H1 (cell line): ENCODE data around the gene NPTX1. TPM values are rescaled to one million over a fixed set of nuclear protein-coding genes. Genes with fewer than 3 reads are reported as not detected.

ENCODE experiments used
- ASH2L ChIP-seq: fragments of 200-600, 300-600 bp; sonication (generic); IDR thresholded peaks from one replicate; pipeline ENCODE4 v1.7.1; 2017; ENCODE audit warnings: low read length
- BRCA1 ChIP-seq: IDR thresholded peaks from 2 replicates; pipeline ENCODE4 v1.6.1; 2012; ENCODE audit warnings: low read depth, low read length, improper control_type of control experiment
- CHD1 ChIP-seq: IDR thresholded peaks from 2 replicates; pipeline ENCODE4 v1.6.1; 2012; ENCODE audit warnings: low read depth, low read length, improper control_type of control experiment
- CHD2 ChIP-seq: IDR thresholded peaks from 2 replicates; pipeline ENCODE4 v1.6.1; 2012; ENCODE audit warnings: low read length, improper control_type of control experiment
- EZH2 ChIP-seq: fragments of 200-600 bp; sonication (generic); IDR thresholded peaks from 2 replicates; pipeline ENCODE4 v1.7.1; 2012; ENCODE audit warnings: low read depth, mild to moderate bottlenecking, moderate library complexity, low read length, inconsistent platforms; ENCODE audit not compliant: severe bottlenecking
- GABPA ChIP-seq: IDR thresholded peaks from 2 replicates; pipeline ENCODE4 v1.6.1; 2011; ENCODE audit warnings: mild to moderate bottlenecking, low read length, moderate library complexity, borderline replicate concordance; ENCODE audit not compliant: insufficient read depth
- HDAC6 ChIP-seq: IDR thresholded peaks from one replicate; pipeline ENCODE4 v1.7.1; 2012; ENCODE audit warnings: low read depth, mild to moderate bottlenecking, inconsistent platforms, low read length, moderate library complexity
- TAF7 ChIP-seq: optimal IDR thresholded peaks from 2 replicates; pipeline ENCODE3; 2011; ENCODE audit warnings: low read depth, mild to moderate bottlenecking, inconsistent platforms, low read length, moderate library complexity, borderline replicate concordance
- TEAD4 ChIP-seq: IDR thresholded peaks from 2 replicates; pipeline ENCODE4 v1.6.1; 2012; ENCODE audit warnings: low read depth, low read length, inconsistent platforms, mixed read lengths
- polyA plus RNA-seq, 7 experiments: library from polyadenylated mRNA; depleted of rRNA in 3 of 7; stranded (reverse) in 5 of 7; unstranded in 2 of 7; fragments of >200 nt in 5 of 7; fragments of 200-250 nt in 2 of 7; gene quantifications; 1 replicate in 5 of 7; 2 replicates in 1 of 7; 4 replicates in 1 of 7; pipeline versions ENCODE4 v1.2.1 to v1.2.3, GENCODE V29; 2011 to 2013; ENCODE audit warnings: missing spikeins in 2 of 7, mixed read lengths in 2 of 7
- total RNA-seq: library from RNA; stranded (reverse); fragmentation: NEBNext Ultra II Directional; extraction: Animal tissue kit (Norgen Biotek cat#: 25700); gene quantifications from 2 replicates; pipeline ENCODE4 v1.2.1, GENCODE V29; 2021
- TF ChIP-seq, protein P1 (sequence below): IDR thresholded peaks from 2 replicates; pipeline ENCODE4 v1.6.1; 2012; ENCODE audit warnings: inconsistent platforms

The NPTX1 gene
- total and polyA plus RNA-seq, 2 of the 8 experiments (the other 6 are each of a cell fraction or from before 2014, with no cell fraction given), result 12.0 to 17.9 TPM

DNA sequence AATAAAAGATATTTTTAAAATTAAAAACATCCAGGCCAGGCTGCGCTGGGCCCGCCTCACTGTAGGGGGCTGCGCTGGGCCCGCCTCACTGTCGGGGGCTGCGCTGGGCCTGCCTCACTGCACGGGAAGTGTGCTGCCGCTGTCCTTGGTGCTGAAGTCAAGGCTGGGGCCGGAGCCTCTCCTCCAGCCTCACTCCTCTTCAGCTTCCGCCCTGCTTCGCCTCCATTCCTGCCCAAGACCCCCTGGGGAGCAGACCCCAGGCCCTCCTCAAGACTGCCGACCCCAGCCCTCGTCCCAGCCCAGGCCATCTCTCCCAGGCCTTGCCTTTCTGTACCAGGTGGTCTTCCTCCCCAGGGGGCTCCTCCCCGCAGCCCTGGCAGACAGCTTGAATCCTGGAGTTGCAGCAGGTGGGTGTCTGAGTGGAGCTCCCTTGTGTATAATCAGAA lies 35.3 kb downstream of the NPTX1 start (continued):
- TF ChIP-seq, protein P1, sequence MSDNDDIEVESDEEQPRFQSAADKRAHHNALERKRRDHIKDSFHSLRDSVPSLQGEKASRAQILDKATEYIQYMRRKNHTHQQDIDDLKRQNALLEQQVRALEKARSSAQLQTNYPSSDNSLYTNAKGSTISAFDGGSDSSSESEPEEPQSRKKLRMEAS, result peak; percentile 74
- TF ChIP-seq BRCA1 (no peak), ASH2L (no peak), TEAD4 (no peak), EZH2 (no peak), GABPA (peak; percentile 78; the same call in 1 of the 2 replicates), CHD2 (no peak), CHD1 (no peak), TAF7 (no peak), HDAC6 (no peak)
- TF ChIP-seq, all 59 proteins: peak for 4
